Activated T-helper 1 cell treated with anti-CD3 and anti-CD28 coated beads, Interleukin-12 subunit alpha, Interleukin-12 subunit beta, Interleukin-2, Interleukin-4 antibody, amounts not matched to agents 30 ng/mL and 10 ng/mL and 1 ng/mL, durations not matched to agents 14 hours and 24 hours and 36 hours (primary cell): ENCODE results near the gene EEPD1. TPM values are rescaled to one million over a fixed set of nuclear protein-coding genes. Genes with fewer than 3 reads are reported as not detected.

Experiments used
- DNase-seq: peaks from one replicate; pipeline ENCODE4 v3.0.0; 2021; ENCODE audit warnings: low spot score
- H3K27ac Mint-ChIP-seq: one replicate; pipeline ENCODE4 v1.8.0; 2021; ENCODE audit warnings: mild to moderate bottlenecking, mixed read lengths
- H3K27me3 Mint-ChIP-seq: one replicate; pipeline ENCODE4 v1.8.0; 2022; ENCODE audit warnings: mild to moderate bottlenecking, moderate library complexity, mixed read lengths; ENCODE audit not compliant: insufficient read depth
- H3K36me3 Mint-ChIP-seq: one replicate; pipeline ENCODE4 v1.8.0; 2021; ENCODE audit warnings: low read depth, mixed read lengths
- H3K4me1 Mint-ChIP-seq: one replicate; pipeline ENCODE4 v1.8.0; 2021; ENCODE audit warnings: low read depth, mixed read lengths
- H3K4me3 Mint-ChIP-seq: one replicate; pipeline ENCODE4 v1.8.0; 2021; ENCODE audit warnings: mild to moderate bottlenecking, moderate library complexity, mixed read lengths
- H3K9me3 Mint-ChIP-seq: one replicate; pipeline ENCODE4 v1.8.0; 2021; ENCODE audit warnings: mixed read lengths
- intact Hi-C: fragments of 100-400 bp; cut with micrococcal nuclease; formaldehyde crosslinking; loops from one replicate; pipeline ENCODE4 v1.15.1; 2024
- total RNA-seq: library from RNA; stranded (reverse); gene quantifications from 2 replicates; pipeline ENCODE4 v1.2.3, GENCODE V29; 2022

EEPD1 gene
- total RNA-seq, 1 donor from 2014 or later, result 0.91 TPM

DNA sequence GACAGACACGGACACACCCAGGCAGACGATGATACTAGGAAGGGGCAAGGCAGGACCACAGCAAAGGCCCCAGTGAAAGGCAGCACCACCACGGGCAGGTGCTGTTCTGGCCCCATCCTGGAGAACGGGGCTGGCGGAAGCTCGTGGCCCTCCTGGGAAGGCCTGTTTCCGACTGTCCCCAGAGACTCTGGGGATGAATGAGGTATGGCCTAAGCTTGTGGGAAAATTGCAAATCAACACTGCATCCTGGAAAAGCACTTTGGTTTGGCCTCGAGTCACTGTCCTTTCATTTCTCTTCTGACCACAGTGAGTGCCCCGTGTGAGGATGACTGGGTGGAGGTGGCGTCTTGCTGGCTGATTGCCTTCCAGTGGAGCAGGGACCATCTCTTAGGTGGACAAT is 155.0 kb downstream of the EEPD1 start:
- Mint-ChIP-seq H3K36me3 (no peaks in the 10 kb centered on the region), H3K27ac (no peak overlapping the region), H3K4me3 (no peak overlapping the region), H3K9me3 (no peaks in the 10 kb centered on the region), H3K27me3 (peaks cover 9% of the 10 kb centered on the region), H3K4me1 (peaks cover 6% of the 10 kb centered on the region)
- intact Hi-C loops, result no loop called here
- DNase-seq, result no peak

DNA sequence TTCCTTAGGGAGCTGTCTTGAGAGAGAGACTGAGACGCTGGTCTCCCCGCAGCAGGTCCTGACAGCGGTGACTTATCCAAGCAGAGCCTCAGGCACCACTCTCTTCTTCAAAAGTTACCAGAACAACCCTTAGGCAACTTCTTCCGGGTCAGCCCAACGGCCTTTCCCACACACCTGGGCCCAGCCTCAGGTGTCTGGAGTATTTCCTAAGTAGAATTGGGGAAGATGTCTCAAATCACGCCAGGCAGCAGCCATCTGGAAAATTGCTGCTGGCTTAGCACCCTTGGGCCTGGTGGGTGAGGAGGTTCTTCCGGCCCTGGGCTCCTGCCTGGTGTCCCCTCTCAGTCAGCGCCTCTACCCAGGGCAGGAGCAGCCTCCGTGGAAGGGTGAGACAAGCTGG is 156.2 kb downstream of the EEPD1 start:
- peaks cover 6% of the 10 kb centered on the region for H3K4me1 Mint-ChIP-seq
- no peaks in the 10 kb centered on the region for H3K9me3 Mint-ChIP-seq
- no peak overlapping the region for H3K4me3 Mint-ChIP-seq
- peaks cover 9% of the 10 kb centered on the region for H3K27me3 Mint-ChIP-seq
- intact Hi-C loops, result no loop called here
- H3K36me3 Mint-ChIP-seq, result no peaks in the 10 kb centered on the region
- no peak for DNase-seq
- no peak overlapping the region for H3K27ac Mint-ChIP-seq

DNA sequence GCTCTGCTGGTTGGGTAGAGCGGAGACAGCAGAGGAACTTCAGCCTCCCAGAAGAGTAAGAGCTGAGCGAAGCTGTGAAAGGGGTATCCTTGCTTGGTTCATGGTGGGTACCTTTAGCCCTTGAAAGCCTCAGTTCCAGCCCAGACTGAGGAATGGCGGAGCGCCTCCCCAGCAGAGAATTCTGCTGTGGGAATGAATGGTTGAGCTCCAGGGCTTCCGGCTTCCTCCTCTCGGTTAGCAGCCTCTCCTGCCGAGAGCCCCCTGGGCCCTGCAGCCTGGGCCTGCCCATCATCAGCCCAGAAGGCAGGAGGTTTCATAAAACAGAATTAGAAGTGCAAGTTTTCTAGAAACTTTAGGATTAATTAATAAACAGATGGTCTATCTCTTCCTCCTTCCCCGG is 156.7 kb downstream of the EEPD1 start:
- Mint-ChIP-seq H3K4me3 (no peak overlapping the region), H3K27me3 (peaks cover 9% of the 10 kb centered on the region), H3K9me3 (no peaks in the 10 kb centered on the region), H3K36me3 (no peaks in the 10 kb centered on the region), H3K4me1 (peaks cover 6% of the 10 kb centered on the region), H3K27ac (no peak overlapping the region)
- DNase-seq, result no peak
- intact Hi-C loops, result no loop called here

DNA sequence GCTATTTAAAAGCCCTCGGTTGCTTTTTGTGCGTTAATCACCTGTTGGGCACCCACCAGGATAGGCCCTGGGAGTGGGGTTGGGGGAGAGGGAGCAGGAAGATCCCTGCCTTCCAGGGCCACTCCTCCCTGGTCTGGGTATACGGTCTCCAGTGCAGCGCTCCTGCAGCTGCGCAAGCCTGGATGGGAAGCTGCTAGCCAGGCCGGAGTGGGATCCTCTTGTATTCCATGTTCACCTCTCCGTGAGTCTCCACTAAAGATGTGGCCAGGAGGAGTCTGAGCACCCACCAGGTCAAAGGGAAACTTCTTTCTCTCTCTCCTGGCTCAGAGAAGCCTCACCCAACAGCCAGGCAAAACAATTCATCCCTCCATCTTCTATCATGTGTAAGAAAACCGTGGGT is 157.8 kb downstream of the EEPD1 start:
- Mint-ChIP-seq H3K9me3 (no peaks in the 10 kb centered on the region), H3K27me3 (peaks cover 9% of the 10 kb centered on the region), H3K36me3 (no peaks in the 10 kb centered on the region), H3K27ac (no peak overlapping the region), H3K4me1 (peaks cover 6% of the 10 kb centered on the region), H3K4me3 (no peak overlapping the region)
- intact Hi-C loops, result no loop called here
- no peak for DNase-seq

DNA sequence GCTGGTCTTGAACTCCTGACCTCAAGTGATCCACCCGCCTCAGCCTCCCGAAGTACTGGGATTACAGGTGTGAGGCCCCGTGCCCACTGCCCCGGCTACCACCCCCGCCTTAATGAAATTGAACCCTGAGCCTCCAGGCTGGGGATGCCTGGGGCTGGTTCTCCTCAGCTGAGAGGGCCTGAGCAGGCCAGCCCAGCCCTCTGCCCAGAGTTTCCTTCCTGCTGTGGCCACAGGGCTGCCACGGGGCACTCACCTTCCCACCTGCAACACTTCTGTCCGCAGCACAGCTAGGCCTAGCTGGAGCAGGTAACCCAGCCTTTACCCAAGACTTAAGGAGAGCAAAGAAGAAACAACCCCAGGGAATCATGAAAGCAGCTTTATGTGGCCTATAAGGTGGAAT is 158.5 kb downstream of the EEPD1 start:
- intact Hi-C loops, result no loop called here
- H3K36me3 Mint-ChIP-seq, result no peaks in the 10 kb centered on the region
- peaks cover 6% of the 10 kb centered on the region for H3K4me1 Mint-ChIP-seq
- no peaks in the 10 kb centered on the region for H3K9me3 Mint-ChIP-seq
- no peak overlapping the region for H3K4me3 Mint-ChIP-seq
- H3K27ac Mint-ChIP-seq, result no peak overlapping the region
- H3K27me3 Mint-ChIP-seq, result peaks cover 9% of the 10 kb centered on the region
- DNase-seq, result no peak

DNA sequence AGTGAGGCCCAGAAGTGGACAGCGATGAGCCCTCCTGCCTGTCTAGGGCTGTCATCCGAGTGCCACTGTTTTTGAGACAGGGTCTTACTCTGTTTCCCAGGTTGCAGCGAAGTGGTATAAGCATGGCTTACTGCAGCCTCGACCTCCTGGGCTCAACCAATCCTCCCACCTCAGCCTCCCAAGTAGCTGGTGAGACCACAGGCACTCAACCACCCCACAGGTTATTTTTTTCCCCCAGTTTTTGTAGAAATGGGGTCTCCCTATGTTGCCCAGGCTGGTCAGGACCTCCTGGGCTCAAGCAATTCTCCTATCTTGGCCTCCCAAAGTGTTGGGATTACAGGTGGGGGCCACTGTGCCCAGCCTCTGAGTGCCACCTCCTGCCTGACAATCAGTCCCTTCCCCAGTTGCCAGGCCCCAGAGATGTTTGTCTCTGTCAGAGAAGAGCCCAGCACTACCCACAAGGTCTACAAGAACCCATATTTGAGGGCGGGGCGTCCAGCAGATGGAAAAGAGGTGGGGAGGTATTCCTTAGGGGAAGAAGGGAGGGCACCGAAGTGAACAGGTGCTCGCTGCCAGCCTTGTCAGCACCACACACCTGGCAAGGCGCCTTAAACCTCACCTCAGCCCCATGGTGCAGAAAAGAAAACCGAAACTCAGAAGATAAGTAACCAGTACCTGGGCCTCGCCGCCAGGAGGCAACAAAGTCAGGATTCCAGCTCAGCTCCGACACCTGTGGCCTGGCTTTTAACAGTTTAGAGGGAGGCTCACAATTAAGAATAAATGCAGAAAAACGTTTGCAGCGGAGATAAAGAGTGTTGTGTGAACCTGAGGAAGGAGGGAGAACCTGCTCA is 159.2 kb downstream of the EEPD1 start:
- peaks cover 7% of the 10 kb centered on the region for H3K27me3 Mint-ChIP-seq
- H3K4me1 Mint-ChIP-seq, result peaks cover 6% of the 10 kb centered on the region
- intact Hi-C loops, result no loop called here
- no peak for DNase-seq
- no peak overlapping the region for H3K27ac Mint-ChIP-seq
- no peaks in the 10 kb centered on the region for H3K9me3 Mint-ChIP-seq
- no peaks in the 10 kb centered on the region for H3K36me3 Mint-ChIP-seq
- H3K4me3 Mint-ChIP-seq, result no peak overlapping the region

DNA sequence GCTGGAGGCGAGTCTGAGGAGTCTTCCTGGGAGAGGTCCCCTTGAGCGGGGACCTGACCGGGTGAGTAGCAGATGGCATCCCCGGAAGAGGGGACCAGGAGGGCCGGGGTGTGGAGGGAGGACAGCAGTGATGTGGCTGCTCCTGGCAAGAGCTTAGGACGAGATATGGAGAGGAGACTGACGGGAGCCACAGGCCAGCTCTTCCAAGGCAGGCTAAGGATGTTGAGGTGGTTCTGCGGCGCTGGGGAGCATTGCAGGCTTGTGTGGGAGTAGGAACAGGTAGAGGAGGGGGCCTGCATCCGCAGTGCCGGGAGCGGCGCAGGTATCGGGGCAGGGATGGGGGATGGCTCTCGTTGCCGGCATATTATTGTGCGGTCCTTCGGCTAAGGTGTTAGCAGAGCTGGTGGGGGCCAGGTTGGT is 159.9 kb downstream of the EEPD1 start:
- intact Hi-C loops, result no loop called here
- H3K27me3 Mint-ChIP-seq, result peaks cover 2% of the 10 kb centered on the region
- H3K27ac Mint-ChIP-seq, result no peak overlapping the region
- H3K36me3 Mint-ChIP-seq, result no peaks in the 10 kb centered on the region
- H3K4me3 Mint-ChIP-seq, result no peak overlapping the region
- peaks cover 6% of the 10 kb centered on the region for H3K4me1 Mint-ChIP-seq
- no peaks in the 10 kb centered on the region for H3K9me3 Mint-ChIP-seq
- no peak for DNase-seq

DNA sequence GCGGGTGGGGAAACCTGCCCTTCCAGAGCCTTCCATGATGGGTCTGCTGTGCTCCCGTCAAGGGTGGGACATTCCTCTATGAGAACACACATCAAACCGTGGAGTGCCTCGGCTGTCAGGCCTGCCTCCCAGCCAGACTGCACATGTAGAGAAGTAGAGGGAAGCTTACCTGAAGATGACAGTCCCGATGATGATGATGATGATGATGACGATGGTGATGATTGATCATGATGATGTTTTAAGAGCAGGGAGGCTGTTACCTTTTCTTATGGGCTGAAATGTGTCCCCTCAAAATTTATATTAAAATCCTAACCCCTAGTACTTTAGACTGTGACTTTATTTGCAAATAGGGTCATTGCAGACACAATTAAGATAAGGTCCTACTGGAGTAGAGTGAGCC is 160.6 kb downstream of the EEPD1 start:
- no peak for DNase-seq
- Mint-ChIP-seq H3K9me3 (no peaks in the 10 kb centered on the region), H3K36me3 (no peaks in the 10 kb centered on the region), H3K27ac (no peak overlapping the region), H3K27me3 (no peaks in the 10 kb centered on the region), H3K4me3 (no peak overlapping the region), H3K4me1 (peaks cover 6% of the 10 kb centered on the region)
- intact Hi-C loops, result no loop called here

DNA sequence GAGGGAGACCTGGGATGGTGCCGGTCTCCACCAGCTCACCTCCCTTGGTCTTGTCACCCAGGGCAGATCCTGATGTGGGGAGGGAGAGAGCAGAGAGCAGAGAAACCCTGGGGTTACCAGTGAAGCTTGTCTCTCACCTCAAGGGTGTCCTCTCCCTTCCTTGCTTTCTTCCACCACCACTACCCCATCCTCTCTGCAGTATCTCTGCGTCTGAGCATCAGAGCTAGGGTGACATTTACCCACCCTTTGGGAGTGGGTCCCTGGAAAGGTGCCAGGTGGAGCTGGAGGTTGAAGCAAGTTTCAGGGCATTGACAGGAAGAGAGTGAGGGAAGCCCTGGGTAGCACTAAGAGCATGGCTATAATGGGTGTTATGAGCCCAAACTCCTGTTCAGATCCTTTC is 161.4 kb downstream of the EEPD1 start:
- Mint-ChIP-seq H3K4me1 (peaks cover 6% of the 10 kb centered on the region), H3K36me3 (no peaks in the 10 kb centered on the region), H3K27me3 (no peaks in the 10 kb centered on the region), H3K27ac (no peak overlapping the region), H3K9me3 (no peaks in the 10 kb centered on the region), H3K4me3 (no peak overlapping the region)
- intact Hi-C loops, result no loop called here
- no peak for DNase-seq

DNA sequence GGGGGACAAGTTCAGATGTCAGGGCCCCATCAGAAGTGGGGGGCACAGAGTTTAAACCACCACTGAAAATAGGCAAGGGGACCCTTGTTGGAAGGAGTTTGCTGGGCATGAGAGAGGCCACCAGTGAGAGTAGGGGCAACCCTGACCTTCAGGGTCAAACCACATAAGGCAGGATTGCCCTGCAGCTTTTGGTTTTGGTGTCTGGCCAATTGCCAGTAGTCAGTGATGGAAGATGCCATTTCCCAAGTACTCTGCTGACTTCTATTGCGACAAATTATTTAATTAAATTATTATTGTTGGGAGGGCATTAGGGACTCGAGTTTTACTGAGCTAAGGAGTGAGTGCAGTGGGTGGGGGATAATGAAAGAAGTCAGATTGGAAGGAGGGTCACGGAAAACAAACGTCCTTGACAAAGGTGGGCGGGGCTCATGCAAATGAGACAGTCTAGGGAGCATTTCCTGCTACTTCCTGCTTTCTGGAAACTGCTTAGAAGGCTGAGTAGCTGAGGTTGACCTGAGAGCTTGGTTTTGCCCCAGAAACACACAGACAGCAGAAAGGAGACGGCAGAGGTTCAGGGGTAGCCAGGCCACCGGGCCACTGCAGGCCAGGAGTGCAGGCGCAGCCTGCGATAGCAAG is 162.4 kb downstream of the EEPD1 start:
- no peak for DNase-seq
- peaks cover 2% of the 10 kb centered on the region for H3K27me3 Mint-ChIP-seq
- H3K9me3 Mint-ChIP-seq, result no peaks in the 10 kb centered on the region
- no peak overlapping the region for H3K4me3 Mint-ChIP-seq
- no peak overlapping the region for H3K27ac Mint-ChIP-seq
- intact Hi-C loops, result no loop called here
- peaks cover 6% of the 10 kb centered on the region for H3K4me1 Mint-ChIP-seq
- no peaks in the 10 kb centered on the region for H3K36me3 Mint-ChIP-seq

DNA sequence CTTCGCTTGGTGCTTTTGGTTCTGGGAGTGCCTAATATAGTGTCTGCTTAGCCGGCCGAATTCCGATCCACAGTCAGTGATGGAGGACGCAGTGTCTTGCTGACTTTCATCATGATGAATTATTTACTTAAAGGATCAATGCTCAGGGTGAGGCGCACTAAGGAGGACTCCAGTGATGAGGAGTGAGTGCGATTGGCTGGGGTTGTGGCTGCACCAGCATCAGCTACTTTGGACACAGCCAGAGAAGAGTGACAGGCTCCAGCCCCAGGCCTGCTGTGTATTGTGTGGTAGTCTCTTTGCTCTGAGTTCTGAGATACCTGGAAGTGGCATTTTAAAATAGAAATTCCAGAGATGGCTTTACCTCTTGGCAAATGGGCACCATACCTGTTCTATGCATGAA is 163.3 kb downstream of the EEPD1 start:
- no peaks in the 10 kb centered on the region for H3K9me3 Mint-ChIP-seq
- peaks cover 6% of the 10 kb centered on the region for H3K4me1 Mint-ChIP-seq
- no peak overlapping the region for H3K4me3 Mint-ChIP-seq
- no peaks in the 10 kb centered on the region for H3K36me3 Mint-ChIP-seq
- no peak overlapping the region for H3K27ac Mint-ChIP-seq
- no peak for DNase-seq
- peaks cover 4% of the 10 kb centered on the region for H3K27me3 Mint-ChIP-seq
- intact Hi-C loops, result no loop called here

DNA sequence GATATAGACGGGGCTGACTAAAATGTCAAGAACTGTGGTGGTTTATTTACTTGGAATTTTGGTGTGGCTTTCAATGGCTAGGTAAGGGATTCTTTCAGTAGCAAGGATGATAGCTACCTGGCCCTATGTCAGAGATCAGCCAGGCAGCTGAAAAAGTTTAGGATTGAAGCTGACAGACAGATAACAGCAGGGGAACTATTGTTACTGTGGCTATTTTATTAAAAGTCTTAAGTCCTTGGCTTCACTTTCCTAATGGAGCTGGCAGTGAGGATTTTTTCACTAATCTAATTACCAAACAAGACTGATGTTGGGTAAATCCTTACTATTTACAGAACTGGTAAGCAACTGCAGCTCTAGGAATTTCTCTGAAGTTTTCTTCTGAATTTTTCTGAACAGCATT is 164.2 kb downstream of the EEPD1 start:
- DNase-seq, result no peak
- Mint-ChIP-seq H3K9me3 (no peaks in the 10 kb centered on the region), H3K36me3 (no peaks in the 10 kb centered on the region), H3K27me3 (peaks cover 4% of the 10 kb centered on the region), H3K27ac (no peak overlapping the region), H3K4me3 (no peak overlapping the region), H3K4me1 (peaks cover 6% of the 10 kb centered on the region)
- intact Hi-C loops, result no loop called here

DNA sequence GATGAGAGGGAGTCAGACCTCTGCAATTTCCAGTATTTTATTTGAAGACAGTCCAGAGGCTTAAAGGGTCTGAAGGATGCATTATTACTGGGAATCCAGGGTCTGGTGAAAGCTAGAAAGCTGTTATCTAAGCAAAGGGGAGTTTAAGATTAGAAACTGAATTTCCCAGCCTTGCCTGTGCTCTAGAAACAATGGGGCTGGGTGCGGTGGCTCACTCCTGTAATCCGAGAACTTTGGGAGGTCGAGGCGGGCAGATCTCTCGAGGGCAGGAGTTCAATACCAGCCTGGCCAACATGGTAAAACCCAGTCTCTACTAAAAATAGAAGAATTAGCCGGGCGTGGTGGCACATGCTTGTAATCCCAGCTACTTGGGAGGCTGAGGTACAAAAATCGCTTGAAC is 165.1 kb downstream of the EEPD1 start:
- Mint-ChIP-seq H3K27ac (no peak overlapping the region), H3K36me3 (no peaks in the 10 kb centered on the region), H3K9me3 (no peaks in the 10 kb centered on the region), H3K4me1 (no peaks in the 10 kb centered on the region), H3K27me3 (peaks cover 4% of the 10 kb centered on the region), H3K4me3 (no peak overlapping the region)
- no peak for DNase-seq
- intact Hi-C loops, result no loop called here
